K562 (cell line): Measurements from ENCODE around the gene ZNF581.

ENCODE experiments used
- ATF3 ChIP-seq, 2 experiments: fragments of 450-650 bp in 1 of 2; sonication (generic) in 1 of 2; formaldehyde crosslinking in 1 of 2; IDR thresholded peaks in 1 of 2; conservative IDR thresholded peaks in 1 of 2; 2 replicates each; pipeline versions ENCODE4 v1.6.1 to v1.8.1; 2016 to 2023; ENCODE audit warnings: mild to moderate bottlenecking in 2 of 2, moderate library complexity in 2 of 2, inconsistent platforms in 1 of 2, missing genetic modification reagents in 1 of 2
- CBX8 ChIP-seq: fragments of 200-600 bp; sonication (generic); IDR thresholded peaks from 2 replicates; pipeline ENCODE4 v1.6.1; 2012; ENCODE audit warnings: borderline replicate concordance, mixed run types, low read depth, mild to moderate bottlenecking, moderate library complexity, mixed read lengths, low read length, control low read depth, inconsistent platforms; ENCODE audit not compliant: poor library complexity, severe bottlenecking; ENCODE audit errors: extremely low read depth
- EGR1 ChIP-seq: fragments of 450-650 bp; conservative IDR thresholded peaks from 2 replicates; pipeline ENCODE4 v1.6.1; 2017; ENCODE audit warnings: mild to moderate bottlenecking
- ETV6 ChIP-seq, 3 experiments: fragments of 150-350 bp in 1 of 3; sonication (generic) in 1 of 3; formaldehyde crosslinking in 1 of 3; IDR thresholded peaks; 2 replicates each; pipeline versions ENCODE4 v1.6.1 to v1.8.0; 2014 to 2022; ENCODE audit warnings: borderline replicate concordance in 2 of 3, low read depth in 2 of 3, antibody characterized with exemption in 1 of 3, low read length in 1 of 3, mild to moderate bottlenecking in 1 of 3, missing genetic modification reagents in 1 of 3
- HOXB6 ChIP-seq: fragments of 250-450 bp; sonication (Bioruptor Pico); IDR thresholded peaks from 2 replicates; pipeline ENCODE4 v1.5.1; 2022; ENCODE audit warnings: mild to moderate bottlenecking, borderline replicate concordance
- KLF1 ChIP-seq: fragments of 450-650 bp; IDR thresholded peaks from 2 replicates; pipeline ENCODE4 v1.6.1; 2016; ENCODE audit warnings: missing genetic modification characterization, missing compliant biosample characterization
- MED1 ChIP-seq: sonication (generic); formaldehyde crosslinking; IDR thresholded peaks from 2 replicates; pipeline ENCODE4 v1.8.1; 2023; ENCODE audit warnings: missing genetic modification reagents, borderline replicate concordance
- PATZ1 ChIP-seq: fragments of 250-450 bp; sonication (Bioruptor Pico); IDR thresholded peaks from 2 replicates; pipeline ENCODE4 v1.5.0; 2020; ENCODE audit warnings: mild to moderate bottlenecking, borderline replicate concordance
- PHB ChIP-seq: fragments of 250-450 bp; sonication (Bioruptor Pico); IDR thresholded peaks from 2 replicates; pipeline ENCODE4 v1.5.0; 2021
- PHB2 ChIP-seq: fragments of 450-650 bp; IDR thresholded peaks from 2 replicates; pipeline ENCODE4 v1.6.1; 2017; ENCODE audit warnings: low read depth
- POLR2A ChIP-seq: fragments of 450-650 bp; conservative IDR thresholded peaks from 2 replicates; pipeline ENCODE4 v1.6.1; 2016
- SIN3A ChIP-seq, 2 experiments: fragments of 150-350 bp in 1 of 2; IDR thresholded peaks; 2 replicates each; pipeline ENCODE4 v1.6.1; 2011 to 2016; ENCODE audit warnings: borderline replicate concordance in 2 of 2, low read depth in 2 of 2, low read length in 2 of 2, mild to moderate bottlenecking in 2 of 2, moderate library complexity in 2 of 2; ENCODE audit not compliant: control insufficient read depth in 1 of 2
- SNAPC5 ChIP-seq: fragments of 250-450 bp; sonication (Bioruptor Pico); IDR thresholded peaks from 2 replicates; pipeline ENCODE4 v1.8.0; 2021; ENCODE audit warnings: moderate library complexity, mild to moderate bottlenecking, inconsistent platforms
- TF ChIP-seq, protein P1 (sequence below), 3 experiments: IDR thresholded peaks in 2 of 3; conservative IDR thresholded peaks in 1 of 3; 2 replicates each; pipeline ENCODE4 v1.5.1; 2011 to 2012; ENCODE audit warnings: low read length in 3 of 3, mild to moderate bottlenecking in 3 of 3, control low read depth in 2 of 3, improper control_type of control experiment in 1 of 3, inconsistent platforms in 1 of 3, low read depth in 1 of 3, mixed read lengths in 1 of 3, moderate library complexity in 1 of 3; ENCODE audit not compliant: insufficient read depth in 2 of 3

- no peak for TF ChIP-seq PHB
- TF ChIP-seq SIN3A (IDR thresholded peaks at IDR 0.05; ENCODE audit: borderline replicate concordance in 2 of 2, control insufficient read depth in 1 of 2, low read depth in 2 of 2, low read length in 2 of 2), result 0 out of 4 replicates have a peak, but pooled peaks of 1 of the 2 experiments have one; percentile 57
- no peak for TF ChIP-seq KLF1 (tag)
- TF ChIP-seq PATZ1, result no peak
- TF ChIP-seq EGR1, result no peak
- no peak for TF ChIP-seq ETV6 (IDR thresholded peaks at IDR 0.05; ENCODE audit: borderline replicate concordance in 1 of 2, low read depth in 2 of 2, low read length in 1 of 2)
- TF ChIP-seq ETV6 (CRISPR knock-in tag; IDR thresholded peaks at IDR 0.05; ENCODE audit: borderline replicate concordance), result no peak
- TF ChIP-seq ATF3 (IDR thresholded peaks at IDR 0.05), result no peak
- 0 out of 2 replicates have a peak, but pooled peaks have one; percentile 32 for TF ChIP-seq ATF3 (CRISPR knock-in tag; conservative IDR thresholded peaks at IDR 0.05)
- TF ChIP-seq, protein P1, sequence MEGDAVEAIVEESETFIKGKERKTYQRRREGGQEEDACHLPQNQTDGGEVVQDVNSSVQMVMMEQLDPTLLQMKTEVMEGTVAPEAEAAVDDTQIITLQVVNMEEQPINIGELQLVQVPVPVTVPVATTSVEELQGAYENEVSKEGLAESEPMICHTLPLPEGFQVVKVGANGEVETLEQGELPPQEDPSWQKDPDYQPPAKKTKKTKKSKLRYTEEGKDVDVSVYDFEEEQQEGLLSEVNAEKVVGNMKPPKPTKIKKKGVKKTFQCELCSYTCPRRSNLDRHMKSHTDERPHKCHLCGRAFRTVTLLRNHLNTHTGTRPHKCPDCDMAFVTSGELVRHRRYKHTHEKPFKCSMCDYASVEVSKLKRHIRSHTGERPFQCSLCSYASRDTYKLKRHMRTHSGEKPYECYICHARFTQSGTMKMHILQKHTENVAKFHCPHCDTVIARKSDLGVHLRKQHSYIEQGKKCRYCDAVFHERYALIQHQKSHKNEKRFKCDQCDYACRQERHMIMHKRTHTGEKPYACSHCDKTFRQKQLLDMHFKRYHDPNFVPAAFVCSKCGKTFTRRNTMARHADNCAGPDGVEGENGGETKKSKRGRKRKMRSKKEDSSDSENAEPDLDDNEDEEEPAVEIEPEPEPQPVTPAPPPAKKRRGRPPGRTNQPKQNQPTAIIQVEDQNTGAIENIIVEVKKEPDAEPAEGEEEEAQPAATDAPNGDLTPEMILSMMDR (IDR thresholded peaks at IDR 0.05 in 2 of 3, conservative IDR thresholded peaks at IDR 0.05 in 1 of 3; ENCODE audit: insufficient read depth in 2 of 3, low read depth in 1 of 3, low read length in 3 of 3), result no peak
- no peak for TF ChIP-seq HOXB6 (CRISPR knock-in tag)
- TF ChIP-seq MED1 (CRISPR knock-in tag), result no peak
- no peak for TF ChIP-seq PHB2
- no peak for TF ChIP-seq SNAPC5 (CRISPR knock-in tag)
- no peak for TF ChIP-seq CBX8
- no peak for TF ChIP-seq POLR2A
These were observed 12.2 kb downstream of the ZNF581 start for GRCh38 chr19:55655648-55656040.
